SW 1271 (cell line): ENCODE results near the gene PSAT1.

Experiments
- DNase-seq, 2 experiments: peaks; one replicate each; lab custom pipeline; 2025; lab: John Stamatoyannopoulos, UW

PSAT1 gene

GRCh38 chr9:78365748-78366697, 69.1 kb downstream of the PSAT1 start:
- peak in 1 of 2 experiments; percentile 13 for DNase-seq

- no peak for DNase-seq
Observed at GRCh38 chr9:78366827-78367226, 69.9 kb downstream of the PSAT1 start.

DNA sequence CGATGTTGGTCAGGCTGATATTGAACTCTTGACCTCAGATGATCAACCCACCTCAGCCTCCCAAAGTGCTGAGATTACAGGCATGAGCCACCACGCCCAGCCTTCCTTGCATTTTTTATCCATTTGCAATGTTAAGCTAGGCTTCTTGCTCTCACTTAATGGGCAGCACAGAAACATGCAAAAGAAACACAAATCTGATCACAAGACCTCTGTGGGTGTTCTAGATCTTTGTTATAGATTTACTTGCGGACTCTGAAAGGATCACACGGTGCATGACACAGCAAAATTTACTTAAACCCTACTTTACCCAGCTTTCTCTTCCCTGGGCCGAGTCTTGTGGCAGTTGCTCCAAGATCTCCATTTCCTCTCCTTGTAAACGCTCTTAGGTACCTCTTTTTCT, 71.3 kb downstream of the PSAT1 start:
- DNase-seq: no peak

DNA sequence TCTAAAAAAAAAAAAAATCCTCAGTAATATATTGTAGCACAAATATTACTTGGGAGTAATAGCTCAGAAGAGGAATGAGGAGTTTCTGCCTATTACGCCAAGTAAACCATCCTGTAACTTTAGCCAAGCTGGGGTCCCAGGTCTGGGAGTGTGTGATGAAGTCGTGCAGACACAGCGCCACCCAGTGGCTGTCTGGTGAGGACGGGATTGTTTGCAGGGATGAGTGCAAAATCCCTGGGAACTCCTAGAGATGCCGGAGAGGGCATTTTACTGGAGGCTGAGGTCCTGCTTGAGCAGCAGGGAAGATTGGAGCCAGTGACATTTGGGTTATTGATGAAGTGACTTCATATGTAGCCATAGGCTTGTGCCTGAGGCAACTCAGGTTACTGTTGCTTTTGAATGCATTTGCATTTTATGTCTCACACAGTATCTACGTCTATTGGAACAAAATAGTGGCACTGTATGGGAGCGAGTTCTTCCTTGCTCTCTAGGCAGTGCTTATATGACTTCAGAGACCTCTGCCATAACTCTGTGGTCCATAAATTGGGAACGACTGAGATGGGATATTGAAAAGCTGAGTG, 72.8 kb downstream of the PSAT1 start:
- peak; percentile 35 to 64 for DNase-seq

DNA sequence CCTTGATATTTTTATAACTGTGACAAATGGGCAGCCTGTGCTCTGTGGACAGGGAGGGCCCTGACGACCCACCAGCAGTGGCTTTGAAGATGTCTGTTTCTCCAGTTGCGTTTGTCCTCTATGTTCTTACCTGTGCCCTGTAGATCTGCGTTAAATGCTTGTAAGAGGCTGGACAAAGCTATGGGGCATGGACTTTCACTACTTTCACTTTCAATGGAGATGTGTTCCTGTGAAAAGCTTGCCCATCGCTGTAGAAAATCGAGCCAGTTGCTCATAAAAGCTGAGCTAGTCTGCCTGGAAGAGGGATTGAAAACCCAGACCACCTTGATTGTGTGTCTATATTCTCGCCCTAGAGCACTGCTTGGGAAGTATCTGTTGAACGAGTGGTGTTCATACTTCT, 74.1 kb downstream of the PSAT1 start:
- DNase-seq: no peak

DNA sequence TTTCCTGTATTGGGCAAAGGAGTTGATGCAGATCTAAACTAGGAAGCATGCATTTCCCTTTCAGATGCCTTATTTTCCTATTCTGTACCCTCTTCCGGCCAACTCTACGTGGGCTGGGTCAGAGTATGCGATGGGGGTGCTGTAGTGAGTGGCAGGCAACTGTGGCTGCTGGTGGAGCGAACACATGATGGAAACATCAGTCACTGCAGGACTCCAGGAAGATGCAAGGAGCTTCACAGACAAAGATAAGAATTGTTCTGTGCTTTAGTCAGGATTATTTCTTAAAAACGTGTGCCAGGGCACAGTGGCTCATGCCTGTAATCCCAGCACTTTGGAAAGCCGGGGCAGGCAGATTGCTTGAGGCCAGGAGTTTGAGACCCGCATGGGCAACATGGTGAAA, 75.1 kb downstream of the PSAT1 start:
- no peak for DNase-seq
